Sigmoid colon (tissue), 3 donors: ENCODE measurements around the gene COL15A1.

Experiments used
- POLR2A ChIP-seq, 2 donors: fragments of 450-650 bp; IDR thresholded peaks; one replicate each; pipeline ENCODE4 v1.6.1; 2016; ENCODE audit warnings: antibody characterized with exemption in 2 of 2, mild to moderate bottlenecking in 2 of 2, moderate library complexity in 2 of 2
- TF ChIP-seq, protein P1 (sequence below), 4 experiments: fragments of 450-650 bp in 3 of 4; fragments of 200-600 bp in 1 of 4; IDR thresholded peaks; one replicate each; pipeline ENCODE4 v1.5.1; 2016 to 2019; ENCODE audit warnings: antibody characterized with exemption in 4 of 4, mild to moderate bottlenecking in 3 of 4, moderate library complexity in 2 of 4

GRCh38 chr9:99029083-99029645 lies 85.5 kb downstream of the COL15A1 start:
- no peak for TF ChIP-seq POLR2A (IDR thresholded peaks at IDR 0.05)
- TF ChIP-seq, protein P1, sequence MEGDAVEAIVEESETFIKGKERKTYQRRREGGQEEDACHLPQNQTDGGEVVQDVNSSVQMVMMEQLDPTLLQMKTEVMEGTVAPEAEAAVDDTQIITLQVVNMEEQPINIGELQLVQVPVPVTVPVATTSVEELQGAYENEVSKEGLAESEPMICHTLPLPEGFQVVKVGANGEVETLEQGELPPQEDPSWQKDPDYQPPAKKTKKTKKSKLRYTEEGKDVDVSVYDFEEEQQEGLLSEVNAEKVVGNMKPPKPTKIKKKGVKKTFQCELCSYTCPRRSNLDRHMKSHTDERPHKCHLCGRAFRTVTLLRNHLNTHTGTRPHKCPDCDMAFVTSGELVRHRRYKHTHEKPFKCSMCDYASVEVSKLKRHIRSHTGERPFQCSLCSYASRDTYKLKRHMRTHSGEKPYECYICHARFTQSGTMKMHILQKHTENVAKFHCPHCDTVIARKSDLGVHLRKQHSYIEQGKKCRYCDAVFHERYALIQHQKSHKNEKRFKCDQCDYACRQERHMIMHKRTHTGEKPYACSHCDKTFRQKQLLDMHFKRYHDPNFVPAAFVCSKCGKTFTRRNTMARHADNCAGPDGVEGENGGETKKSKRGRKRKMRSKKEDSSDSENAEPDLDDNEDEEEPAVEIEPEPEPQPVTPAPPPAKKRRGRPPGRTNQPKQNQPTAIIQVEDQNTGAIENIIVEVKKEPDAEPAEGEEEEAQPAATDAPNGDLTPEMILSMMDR (IDR thresholded peaks at IDR 0.05): no peak
